ENCODE measurements around the gene GDF2. TPM values are rescaled to one million over a fixed set of nuclear protein-coding genes. Genes with fewer than 3 reads are reported as not detected.

The GDF2 gene
- total and polyA plus RNA-seq, 10 of the 15 experiments (the other 5 are each of a cell fraction or from before 2014, with no cell fraction given) = not detected

DNA sequence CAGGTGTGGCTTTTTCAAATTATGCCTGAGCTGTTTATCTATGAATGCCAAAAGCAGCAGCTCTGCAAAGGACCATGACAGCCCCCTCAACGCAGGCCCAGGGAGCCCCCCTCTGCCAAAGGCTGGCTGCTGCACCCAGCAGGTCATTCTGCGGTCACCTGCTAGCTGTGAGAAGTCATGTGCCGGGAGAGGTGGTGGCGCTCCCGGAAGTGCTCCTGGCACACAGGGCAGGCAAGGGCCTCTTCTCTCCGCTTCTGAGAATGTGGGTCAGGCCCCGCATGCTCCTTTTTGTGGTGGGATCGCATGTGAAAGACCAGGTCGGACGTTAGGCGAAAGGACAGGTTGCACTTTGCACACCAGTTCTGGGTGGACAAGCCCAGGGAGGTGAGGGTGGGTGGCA, 45.4 kb downstream of the GDF2 start:
- WGBS (ENCODE audit: insufficient coverage, insufficient replicate concordance, low lambda C conversion rate, missing lambda C conversion rate) = 50% methylated on average over 11 of the region's 11 CpGs
- Histone ChIP-seq H3K36me3 (ENCODE audit: control insufficient read depth in 2 of 2, insufficient read depth in 2 of 2, low read length in 1 of 2) (no peaks in the 10 kb centered on the region), H3K9ac (ENCODE audit: control insufficient read depth, insufficient read depth, low read length) (no peak overlapping the region), H3K4me2 (ENCODE audit: control insufficient read depth, insufficient read depth) (no peak overlapping the region), H2AFZ (ENCODE audit: control insufficient read depth, low read depth, low read length) (no peak overlapping the region), H4K20me1 (ENCODE audit: control insufficient read depth, insufficient read depth) (no peaks in the 10 kb centered on the region), H3K27ac (ENCODE audit: control insufficient read depth, insufficient read depth) (no peak overlapping the region), H3K79me2 (ENCODE audit: control insufficient read depth, insufficient read depth, low read length) (no peaks in the 10 kb centered on the region), H3K27me3 (replicated peaks in 1 of 2; ENCODE audit: control insufficient read depth in 2 of 2, insufficient read depth in 2 of 2, low read length in 1 of 2) (peaks cover 0 to 2% of the 10 kb centered on the region in 2 experiments; a peak in 2 of 4 replicates), H3K4me1 (ENCODE audit: control insufficient read depth, insufficient read depth, low read length) (no peaks in the 10 kb centered on the region), H3K4me3 (no peak overlapping the region), H3K9me3 (replicated peaks; ENCODE audit: control insufficient read depth, insufficient read depth, low read length) (no peaks in the 10 kb centered on the region)
- intact Hi-C loops (cut with micrococcal nuclease; ENCODE audit: unreplicated experiment) = no loop called here
- ChIA-PET RAD21 (ENCODE audit: unreplicated experiment) (no interaction called here), SMC1A (ENCODE audit: uncharacterized antibody, unreplicated experiment) (no interaction called here), CTCF (interaction anchor here (1.6 kb wide), 1 partner anchor 27 kb away, joined by 4 read pairs; no protein-coding TSS in a partner anchor), POLR2A (no interaction called here)
- BruUV-seq (replicated peaks) = no TSS peak
- no peak for DNase-seq (ENCODE audit: low read depth, low spot score)
- ATAC-seq = no peak
- no peak for FAIRE-seq
- TF ChIP-seq, protein P1, sequence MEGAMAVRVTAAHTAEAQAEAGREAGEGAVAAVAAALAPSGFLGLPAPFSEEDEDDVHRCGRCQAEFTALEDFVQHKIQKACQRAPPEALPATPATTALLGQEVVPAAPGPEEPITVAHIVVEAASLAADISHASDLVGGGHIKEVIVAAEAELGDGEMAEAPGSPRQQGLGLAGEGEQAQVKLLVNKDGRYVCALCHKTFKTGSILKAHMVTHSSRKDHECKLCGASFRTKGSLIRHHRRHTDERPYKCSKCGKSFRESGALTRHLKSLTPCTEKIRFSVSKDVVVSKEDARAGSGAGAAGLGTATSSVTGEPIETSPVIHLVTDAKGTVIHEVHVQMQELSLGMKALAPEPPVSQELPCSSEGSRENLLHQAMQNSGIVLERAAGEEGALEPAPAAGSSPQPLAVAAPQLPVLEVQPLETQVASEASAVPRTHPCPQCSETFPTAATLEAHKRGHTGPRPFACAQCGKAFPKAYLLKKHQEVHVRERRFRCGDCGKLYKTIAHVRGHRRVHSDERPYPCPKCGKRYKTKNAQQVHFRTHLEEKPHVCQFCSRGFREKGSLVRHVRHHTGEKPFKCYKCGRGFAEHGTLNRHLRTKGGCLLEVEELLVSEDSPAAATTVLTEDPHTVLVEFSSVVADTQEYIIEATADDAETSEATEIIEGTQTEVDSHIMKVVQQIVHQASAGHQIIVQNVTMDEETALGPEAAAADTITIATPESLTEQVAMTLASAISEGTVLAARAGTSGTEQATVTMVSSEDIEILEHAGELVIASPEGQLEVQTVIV (IDR thresholded peaks at IDR 0.05; ENCODE audit: borderline replicate concordance, partially characterized antibody) = no peak
- TF ChIP-seq NR2F1 (conservative IDR thresholded peaks at IDR 0.05) (no peak), ZNF622 (IDR thresholded peaks at IDR 0.05) (no peak), CREB1 (IDR thresholded peaks at IDR 0.05; ENCODE audit: low read depth) (no peak), CBX5 (IDR thresholded peaks at IDR 0.05; ENCODE audit: low read depth) (no peak), MEF2A (IDR thresholded peaks at IDR 0.05; ENCODE audit: insufficient read depth, low read depth, low read length) (no peak), FOXM1 (IDR thresholded peaks at IDR 0.05; ENCODE audit: low read depth, low read length) (no peak), MYC (IDR thresholded peaks at IDR 0.05; ENCODE audit: insufficient read depth, insufficient read length, insufficient replicate concordance, low read length, severe bottlenecking) (no peak), PML (IDR thresholded peaks at IDR 0.05; ENCODE audit: low read length) (no peak), TCF12 (IDR thresholded peaks at IDR 0.05; ENCODE audit: low read depth, low read length) (no peak), SUPT20H (IDR thresholded peaks at IDR 0.05; ENCODE audit: borderline replicate concordance, control insufficient read depth, low read depth, low read length) (no peak), KDM1A (IDR thresholded peaks at IDR 0.05; ENCODE audit: borderline replicate concordance) (no peak)
- TF ChIP-seq, protein P2, sequence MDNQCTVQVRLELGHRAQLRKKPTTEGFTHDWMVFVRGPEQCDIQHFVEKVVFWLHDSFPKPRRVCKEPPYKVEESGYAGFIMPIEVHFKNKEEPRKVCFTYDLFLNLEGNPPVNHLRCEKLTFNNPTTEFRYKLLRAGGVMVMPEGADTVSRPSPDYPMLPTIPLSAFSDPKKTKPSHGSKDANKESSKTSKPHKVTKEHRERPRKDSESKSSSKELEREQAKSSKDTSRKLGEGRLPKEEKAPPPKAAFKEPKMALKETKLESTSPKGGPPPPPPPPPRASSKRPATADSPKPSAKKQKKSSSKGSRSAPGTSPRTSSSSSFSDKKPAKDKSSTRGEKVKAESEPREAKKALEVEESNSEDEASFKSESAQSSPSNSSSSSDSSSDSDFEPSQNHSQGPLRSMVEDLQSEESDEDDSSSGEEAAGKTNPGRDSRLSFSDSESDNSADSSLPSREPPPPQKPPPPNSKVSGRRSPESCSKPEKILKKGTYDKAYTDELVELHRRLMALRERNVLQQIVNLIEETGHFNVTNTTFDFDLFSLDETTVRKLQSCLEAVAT (IDR thresholded peaks at IDR 0.05) = no peak
- TF ChIP-seq, protein P3, sequence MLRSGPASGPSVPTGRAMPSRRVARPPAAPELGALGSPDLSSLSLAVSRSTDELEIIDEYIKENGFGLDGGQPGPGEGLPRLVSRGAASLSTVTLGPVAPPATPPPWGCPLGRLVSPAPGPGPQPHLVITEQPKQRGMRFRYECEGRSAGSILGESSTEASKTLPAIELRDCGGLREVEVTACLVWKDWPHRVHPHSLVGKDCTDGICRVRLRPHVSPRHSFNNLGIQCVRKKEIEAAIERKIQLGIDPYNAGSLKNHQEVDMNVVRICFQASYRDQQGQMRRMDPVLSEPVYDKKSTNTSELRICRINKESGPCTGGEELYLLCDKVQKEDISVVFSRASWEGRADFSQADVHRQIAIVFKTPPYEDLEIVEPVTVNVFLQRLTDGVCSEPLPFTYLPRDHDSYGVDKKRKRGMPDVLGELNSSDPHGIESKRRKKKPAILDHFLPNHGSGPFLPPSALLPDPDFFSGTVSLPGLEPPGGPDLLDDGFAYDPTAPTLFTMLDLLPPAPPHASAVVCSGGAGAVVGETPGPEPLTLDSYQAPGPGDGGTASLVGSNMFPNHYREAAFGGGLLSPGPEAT (IDR thresholded peaks at IDR 0.05; ENCODE audit: low read depth) = no peak
- TF ChIP-seq, protein P4, sequence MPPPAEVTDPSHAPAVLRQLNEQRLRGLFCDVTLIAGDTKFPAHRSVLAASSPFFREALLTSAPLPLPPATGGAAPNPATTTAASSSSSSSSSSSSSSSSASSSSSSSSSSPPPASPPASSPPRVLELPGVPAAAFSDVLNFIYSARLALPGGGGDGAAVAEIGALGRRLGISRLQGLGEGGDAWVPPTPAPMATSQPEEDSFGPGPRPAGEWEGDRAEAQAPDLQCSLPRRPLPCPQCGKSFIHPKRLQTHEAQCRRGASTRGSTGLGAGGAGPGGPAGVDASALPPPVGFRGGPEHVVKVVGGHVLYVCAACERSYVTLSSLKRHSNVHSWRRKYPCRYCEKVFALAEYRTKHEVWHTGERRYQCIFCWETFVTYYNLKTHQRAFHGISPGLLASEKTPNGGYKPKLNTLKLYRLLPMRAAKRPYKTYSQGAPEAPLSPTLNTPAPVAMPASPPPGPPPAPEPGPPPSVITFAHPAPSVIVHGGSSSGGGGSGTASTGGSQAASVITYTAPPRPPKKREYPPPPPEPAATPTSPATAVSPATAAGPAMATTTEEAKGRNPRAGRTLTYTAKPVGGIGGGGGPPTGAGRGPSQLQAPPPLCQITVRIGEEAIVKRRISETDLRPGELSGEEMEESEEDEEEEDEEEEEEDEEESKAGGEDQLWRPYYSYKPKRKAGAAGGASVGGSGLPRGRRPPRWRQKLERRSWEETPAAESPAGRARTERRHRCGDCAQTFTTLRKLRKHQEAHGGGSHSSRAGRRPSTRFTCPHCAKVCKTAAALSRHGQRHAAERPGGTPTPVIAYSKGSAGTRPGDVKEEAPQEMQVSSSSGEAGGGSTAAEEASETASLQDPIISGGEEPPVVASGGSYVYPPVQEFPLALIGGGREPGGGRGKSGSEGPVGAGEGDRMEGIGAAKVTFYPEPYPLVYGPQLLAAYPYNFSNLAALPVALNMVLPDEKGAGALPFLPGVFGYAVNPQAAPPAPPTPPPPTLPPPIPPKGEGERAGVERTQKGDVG (CRISPR knock-in tag; IDR thresholded peaks at IDR 0.05) = no peak
- in situ Hi-C loops (cut with MboI) = no loop called here

Measured in GM12878 (cell line).